ENCODE results near the gene DKK3. TPM values are rescaled to one million over a fixed set of nuclear protein-coding genes. Genes with fewer than 3 reads are reported as not detected.
A peak's percentile ranks its signal among the peaks of the same experiment; 100 is the strongest.

The DKK3 gene
- total RNA-seq, 6 experiments from 2014 or later, result 518 to 872 (median 646) TPM

DNA sequence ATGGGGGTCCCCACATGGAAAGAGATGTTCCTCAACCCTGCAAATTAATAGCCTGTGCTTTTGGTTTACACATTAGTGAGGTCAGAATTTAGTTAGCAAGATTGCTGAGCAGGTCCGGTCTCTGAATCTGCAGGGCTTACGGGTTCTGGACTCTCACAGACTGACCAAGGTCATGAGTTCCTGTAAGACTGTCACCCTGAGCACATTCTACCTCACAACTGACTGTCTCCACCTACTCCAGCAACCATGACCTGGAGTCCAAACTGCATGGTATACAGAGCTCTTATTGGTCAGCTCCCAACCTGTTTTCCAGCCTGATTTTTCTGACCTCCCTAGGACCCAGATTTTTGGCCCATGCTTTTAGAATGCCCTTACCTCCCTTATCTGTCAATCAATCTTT, 28.2 kb downstream of the DKK3 start:
- Mint-ChIP-seq H3K27ac (peak overlapping the region; percentile 98), H3K36me3 (ENCODE audit: low read depth) (peaks cover 48% of the 10 kb centered on the region), H3K4me3 (peak overlapping the region; percentile 58), H3K4me1 (ENCODE audit: low read depth) (peaks cover 100% of the 10 kb centered on the region), H3K9me3 (no peaks in the 10 kb centered on the region), H3K27me3 (ENCODE audit: insufficient read depth) (peaks cover 16% of the 10 kb centered on the region)
- TF ChIP-seq, protein P1, sequence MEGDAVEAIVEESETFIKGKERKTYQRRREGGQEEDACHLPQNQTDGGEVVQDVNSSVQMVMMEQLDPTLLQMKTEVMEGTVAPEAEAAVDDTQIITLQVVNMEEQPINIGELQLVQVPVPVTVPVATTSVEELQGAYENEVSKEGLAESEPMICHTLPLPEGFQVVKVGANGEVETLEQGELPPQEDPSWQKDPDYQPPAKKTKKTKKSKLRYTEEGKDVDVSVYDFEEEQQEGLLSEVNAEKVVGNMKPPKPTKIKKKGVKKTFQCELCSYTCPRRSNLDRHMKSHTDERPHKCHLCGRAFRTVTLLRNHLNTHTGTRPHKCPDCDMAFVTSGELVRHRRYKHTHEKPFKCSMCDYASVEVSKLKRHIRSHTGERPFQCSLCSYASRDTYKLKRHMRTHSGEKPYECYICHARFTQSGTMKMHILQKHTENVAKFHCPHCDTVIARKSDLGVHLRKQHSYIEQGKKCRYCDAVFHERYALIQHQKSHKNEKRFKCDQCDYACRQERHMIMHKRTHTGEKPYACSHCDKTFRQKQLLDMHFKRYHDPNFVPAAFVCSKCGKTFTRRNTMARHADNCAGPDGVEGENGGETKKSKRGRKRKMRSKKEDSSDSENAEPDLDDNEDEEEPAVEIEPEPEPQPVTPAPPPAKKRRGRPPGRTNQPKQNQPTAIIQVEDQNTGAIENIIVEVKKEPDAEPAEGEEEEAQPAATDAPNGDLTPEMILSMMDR (IDR thresholded peaks at IDR 0.05), result no peak
- DNase-seq, result no peak

DNA sequence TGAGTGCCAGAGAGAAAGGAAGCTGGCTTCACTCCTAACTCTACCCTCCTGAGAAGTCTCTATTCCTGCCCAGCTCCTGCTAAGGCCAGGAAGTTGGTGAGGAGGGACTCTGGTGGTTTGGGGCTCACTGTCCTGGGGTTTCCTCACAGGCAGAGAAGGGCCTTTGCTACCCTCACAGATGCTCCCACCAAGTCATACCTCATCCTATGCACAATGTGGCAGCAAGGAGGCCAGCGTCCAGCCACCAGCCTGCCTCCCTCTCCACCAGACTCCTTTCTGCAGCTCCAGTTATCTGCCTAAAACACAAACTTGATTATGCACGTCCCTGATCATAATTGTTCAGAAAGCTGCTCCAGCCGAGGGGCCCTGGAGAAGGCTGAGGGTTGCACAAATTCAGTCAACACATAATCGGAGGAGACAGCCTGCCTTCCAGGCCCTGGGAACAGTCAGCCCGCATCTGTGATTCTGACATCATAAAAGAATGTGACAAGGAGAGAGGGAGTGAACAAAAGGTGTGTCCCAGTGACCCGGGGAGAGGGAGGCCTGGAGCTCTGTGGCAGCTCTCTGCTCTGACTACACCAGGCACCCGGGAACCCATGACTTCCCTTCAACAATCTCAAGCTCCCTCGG, 28.8 kb downstream of the DKK3 start:
- Mint-ChIP-seq H3K27me3 (ENCODE audit: insufficient read depth) (peaks cover 16% of the 10 kb centered on the region), H3K4me1 (ENCODE audit: low read depth) (peaks cover 100% of the 10 kb centered on the region), H3K27ac (peak overlapping the region; percentile 98), H3K4me3 (peak overlapping the region; percentile 58), H3K36me3 (ENCODE audit: low read depth) (peaks cover 47% of the 10 kb centered on the region), H3K9me3 (no peaks in the 10 kb centered on the region)
- TF ChIP-seq, protein P1 (IDR thresholded peaks at IDR 0.05), result no peak
- DNase-seq, result peak; percentile 86

DNA sequence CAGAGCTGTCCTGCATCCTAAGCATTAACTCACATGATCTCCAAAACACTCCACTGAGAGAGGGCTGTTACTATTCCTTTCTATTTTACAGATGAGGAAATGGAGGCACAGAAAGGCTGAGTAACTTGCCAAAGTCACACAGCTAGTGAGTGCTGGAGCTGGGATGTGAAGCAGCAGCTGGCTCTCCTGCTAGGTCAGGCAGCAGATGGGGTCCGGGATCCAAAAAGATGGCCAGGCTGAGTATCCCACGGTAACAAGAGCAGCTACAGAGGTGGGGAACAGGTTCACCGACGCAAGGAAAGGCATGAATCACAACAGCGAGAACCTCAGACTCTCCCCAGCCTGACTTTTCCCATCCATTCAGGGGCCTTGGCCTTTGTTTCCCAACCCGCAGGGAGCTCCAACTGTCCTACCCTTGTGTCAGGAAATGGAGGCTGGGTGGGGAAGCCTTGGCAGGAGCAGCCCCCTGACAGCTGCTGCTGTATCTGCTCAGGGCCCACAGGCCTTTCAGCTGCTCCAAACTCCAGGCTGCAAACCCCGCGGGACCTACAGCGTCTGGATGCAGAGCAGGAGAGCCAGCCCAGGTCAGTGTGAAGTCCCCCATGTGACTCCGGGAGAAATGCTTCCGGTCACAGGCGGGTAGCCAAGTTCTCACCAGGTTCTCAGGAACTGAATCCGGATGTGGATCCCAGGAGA, 29.5 kb downstream of the DKK3 start:
- TF ChIP-seq, protein P1 (IDR thresholded peaks at IDR 0.05), result no peak
- no peaks in the 10 kb centered on the region for H3K9me3 Mint-ChIP-seq
- peak overlapping the region; percentile 98 for H3K27ac Mint-ChIP-seq
- H3K27me3 Mint-ChIP-seq (ENCODE audit: insufficient read depth), result peaks cover 16% of the 10 kb centered on the region
- H3K4me1 Mint-ChIP-seq (ENCODE audit: low read depth), result peaks cover 100% of the 10 kb centered on the region
- peak; percentile 62 for DNase-seq
- H3K4me3 Mint-ChIP-seq, result no peak overlapping the region; the same call in 1 of the 2 replicates
- peaks cover 54% of the 10 kb centered on the region for H3K36me3 Mint-ChIP-seq (ENCODE audit: low read depth)

DNA sequence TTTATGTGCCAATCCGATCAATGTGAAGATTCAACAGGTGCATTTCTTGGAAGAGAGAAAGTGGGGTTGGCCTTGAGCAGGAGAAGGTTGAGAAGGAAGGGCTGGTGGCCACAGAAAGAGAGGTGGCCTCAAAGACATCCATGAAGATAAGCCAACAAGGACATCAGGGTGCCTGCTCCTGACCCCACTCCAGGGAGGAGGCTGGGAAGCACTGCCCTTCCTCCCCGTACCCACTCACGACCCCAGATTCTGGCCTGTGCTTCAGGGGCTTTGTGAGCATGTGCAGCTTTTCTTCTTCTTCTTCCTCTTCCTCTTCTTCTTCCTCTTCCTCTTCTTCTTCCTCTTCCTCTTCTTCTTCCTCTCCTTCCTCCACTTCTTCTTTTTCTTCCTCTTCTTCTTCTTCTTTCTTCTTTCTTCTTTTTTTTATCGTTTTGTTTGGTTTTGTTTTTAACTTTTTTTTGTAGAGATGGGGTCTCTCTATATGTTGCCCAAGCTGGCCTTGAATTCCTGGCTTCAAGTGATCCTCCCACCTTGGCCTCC, 30.3 kb downstream of the DKK3 start:
- peaks cover 16% of the 10 kb centered on the region for H3K27me3 Mint-ChIP-seq (ENCODE audit: insufficient read depth)
- no peaks in the 10 kb centered on the region for H3K9me3 Mint-ChIP-seq
- H3K27ac Mint-ChIP-seq, result peak overlapping the region; percentile 98
- DNase-seq, result no peak
- peaks cover 100% of the 10 kb centered on the region for H3K4me1 Mint-ChIP-seq (ENCODE audit: low read depth)
- TF ChIP-seq, protein P1 (IDR thresholded peaks at IDR 0.05), result no peak
- H3K4me3 Mint-ChIP-seq, result peak overlapping the region; percentile 82; the same call in 1 of the 2 replicates
- peaks cover 62% of the 10 kb centered on the region for H3K36me3 Mint-ChIP-seq (ENCODE audit: low read depth)

DNA sequence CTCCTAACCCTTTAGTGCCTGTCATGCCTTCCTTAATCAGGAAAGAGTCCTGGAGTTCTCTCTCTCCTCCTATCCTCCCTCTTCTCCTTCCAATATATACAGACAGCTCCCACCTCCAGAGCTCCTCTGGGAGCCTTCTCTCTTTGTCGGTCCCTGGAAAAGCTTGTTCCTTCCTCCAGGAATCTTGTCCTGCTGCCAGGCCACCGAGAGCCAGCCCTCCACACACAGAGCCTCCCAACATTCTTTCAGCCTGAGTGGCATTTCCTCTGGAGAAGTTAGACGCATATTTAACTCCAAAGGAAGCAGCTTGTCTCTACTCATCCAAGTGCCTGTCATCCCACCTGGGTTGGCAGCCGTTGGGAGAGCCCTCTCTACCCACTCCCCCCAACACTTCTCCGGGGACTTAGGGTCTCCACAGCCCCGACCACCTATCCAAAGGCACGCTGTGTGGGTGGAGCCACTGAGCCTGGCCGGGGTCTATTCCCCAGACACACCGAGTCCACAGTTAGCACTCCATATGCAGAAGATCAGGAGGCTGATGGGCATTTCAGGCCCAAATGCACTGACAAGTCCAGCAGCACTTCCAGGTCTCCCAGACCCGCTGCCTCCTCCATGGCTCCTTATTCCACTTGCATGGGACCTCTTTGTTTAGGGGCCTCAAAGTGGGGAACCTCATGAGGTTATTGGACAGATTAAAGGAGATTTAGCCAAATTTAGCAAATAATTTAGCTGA, 31.1 kb downstream of the DKK3 start:
- peak overlapping the region; percentile 82 for H3K4me3 Mint-ChIP-seq
- TF ChIP-seq, protein P1 (IDR thresholded peaks at IDR 0.05), result no peak

More for the DNA sequence above, 31.1 kb downstream of the DKK3 start:
- Mint-ChIP-seq H3K9me3 (no peaks in the 10 kb centered on the region), H3K4me1 (ENCODE audit: low read depth) (peaks cover 100% of the 10 kb centered on the region), H3K36me3 (ENCODE audit: low read depth) (peaks cover 60% of the 10 kb centered on the region), H3K27ac (peak overlapping the region; percentile 98), H3K27me3 (ENCODE audit: insufficient read depth) (peaks cover 11% of the 10 kb centered on the region)
- DNase-seq, result peak; percentile 91

Data from HFFc6 (cell line).